K562 (cell line): Measurements from ENCODE around the gene COQ3. TPM values are rescaled to one million over a fixed set of nuclear protein-coding genes. Genes with fewer than 3 reads are reported as not detected.

Experiments used
- CBX3 ChIP-seq, 2 experiments: IDR thresholded peaks; 1 replicate in 1 of 2; 2 replicates in 1 of 2; pipeline ENCODE4 v1.6.1; 2012; ENCODE audit warnings: inconsistent platforms in 2 of 2, low read length in 2 of 2, borderline replicate concordance in 1 of 2, control low read depth in 1 of 2
- CTBP1 ChIP-seq: fragments of 450-650 bp; IDR thresholded peaks from 2 replicates; pipeline ENCODE4 v1.6.1; 2016; ENCODE audit warnings: borderline replicate concordance
- CTCFL ChIP-seq: IDR thresholded peaks from 2 replicates; pipeline ENCODE4 v1.6.1; 2011; ENCODE audit warnings: borderline replicate concordance, low read depth, mild to moderate bottlenecking, moderate library complexity, low read length; ENCODE audit not compliant: insufficient read depth, poor library complexity, severe bottlenecking
- HDAC8 ChIP-seq: fragments of 450-650 bp; IDR thresholded peaks from 2 replicates; pipeline ENCODE4 v1.6.1; 2016; ENCODE audit warnings: mild to moderate bottlenecking, missing genetic modification characterization, moderate library complexity, missing compliant biosample characterization
- HEY1 ChIP-seq: fragments of 250-450 bp; sonication (Bioruptor Pico); IDR thresholded peaks from 2 replicates; pipeline ENCODE4 v1.5.0; 2020; ENCODE audit warnings: mild to moderate bottlenecking, moderate library complexity, borderline replicate concordance
- IRF2 ChIP-seq: sonication (generic); formaldehyde crosslinking; IDR thresholded peaks from 2 replicates; pipeline ENCODE4 v1.8.1; 2022; ENCODE audit warnings: mild to moderate bottlenecking, missing genetic modification reagents
- JUN ChIP-seq, 2 experiments: sonication (generic) in 1 of 2; formaldehyde crosslinking in 1 of 2; IDR thresholded peaks; 2 replicates each; pipeline versions ENCODE4 v1.6.1 to v1.8.0; 2012 to 2022; ENCODE audit warnings: borderline replicate concordance in 2 of 2, mild to moderate bottlenecking in 2 of 2, improper control_type of control experiment in 1 of 2, low read depth in 1 of 2, low read length in 1 of 2, missing genetic modification reagents in 1 of 2
- KDM1A ChIP-seq, 2 experiments: fragments of 450-650 bp; IDR thresholded peaks; 2 replicates each; pipeline ENCODE4 v1.6.1; 2016; ENCODE audit warnings: mild to moderate bottlenecking in 2 of 2
- KDM4B ChIP-seq, 2 experiments: fragments of 450-650 bp in 1 of 2; sonication (generic) in 1 of 2; IDR thresholded peaks; 2 replicates each; pipeline ENCODE4 v1.6.1; 2016 to 2017; ENCODE audit warnings: borderline replicate concordance in 2 of 2, antibody characterized with exemption in 1 of 2, low read depth in 1 of 2, mild to moderate bottlenecking in 1 of 2
- KHSRP ChIP-seq: fragments of 450-650 bp; IDR thresholded peaks from 2 replicates; pipeline ENCODE4 v1.6.1; 2017
- MAZ ChIP-seq, 2 experiments: fragments of 450-650 bp in 1 of 2; sonication (generic) in 1 of 2; formaldehyde crosslinking; IDR thresholded peaks in 1 of 2; conservative IDR thresholded peaks in 1 of 2; 2 replicates each; pipeline versions ENCODE4 v1.4.0 to v1.5.0; 2020; ENCODE audit warnings: mild to moderate bottlenecking in 1 of 2, missing genetic modification reagents in 1 of 2
- MBD1 ChIP-seq: fragments of 250-450 bp; sonication (Bioruptor Pico); IDR thresholded peaks from 2 replicates; pipeline ENCODE4 v1.8.0; 2022; ENCODE audit warnings: inconsistent platforms
- PPARD ChIP-seq: fragments of 250-450 bp; sonication (Bioruptor Pico); IDR thresholded peaks from 2 replicates; pipeline ENCODE4 v1.8.0; 2022; ENCODE audit warnings: inconsistent platforms, mild to moderate bottlenecking, moderate library complexity
- RBM25 ChIP-seq: fragments of 200-400 bp; formaldehyde crosslinking; IDR thresholded peaks from 2 replicates; pipeline ENCODE4 v1.6.1; 2018; ENCODE audit warnings: low read length, low read depth, moderate library complexity; ENCODE audit not compliant: severe bottlenecking
- SAFB ChIP-seq: fragments of 200-400 bp; formaldehyde crosslinking; IDR thresholded peaks from 2 replicates; pipeline ENCODE4 v1.6.1; 2017; ENCODE audit warnings: low read depth, low read length, borderline replicate concordance
- SMC3 ChIP-seq: conservative IDR thresholded peaks from 2 replicates; pipeline ENCODE4 v1.6.1; 2011; ENCODE audit warnings: low read depth, low read length, improper control_type of control experiment; ENCODE audit not compliant: insufficient read depth
- ZBTB33 ChIP-seq: sonication (generic); formaldehyde crosslinking; IDR thresholded peaks from 2 replicates; pipeline ENCODE4 v1.8.1; 2023; ENCODE audit warnings: mild to moderate bottlenecking, missing genetic modification reagents
- ZNF316 ChIP-seq: fragments of 450-650 bp; IDR thresholded peaks from 2 replicates; pipeline ENCODE4 v1.6.1; 2016
- polyA plus RNA-seq, 8 experiments: library from polyadenylated mRNA; depleted of rRNA in 4 of 8; stranded (reverse) in 5 of 8; unstranded in 3 of 8; fragments of >200 nt; fragmentation: Nextera tagmentation in 2 of 8; fragmentation: Illumina TruSeq in 1 of 8; extraction: Ambion mirVana in 2 of 8; extraction: Trizol in 1 of 8; gene quantifications; 2 replicates each; pipeline versions ENCODE4 v1.2.1 to v1.2.3, GENCODE V29; 2011 to 2014; ENCODE audit warnings: inconsistent platforms in 1 of 8, missing spikeins in 1 of 8
- total RNA-seq, 7 experiments: library from RNA; depleted of rRNA in 6 of 7; stranded (reverse); fragments of >200 nt in 6 of 7; fragmentation: Illumina TruSeq in 2 of 7; extraction: Trizol in 2 of 7; gene quantifications; 2 replicates each; pipeline versions ENCODE4 v1.2.1 to v1.2.3, GENCODE V29; 2011 to 2021; ENCODE audit warnings: low replicate concordance in 1 of 7
- TF ChIP-seq, protein P1 (sequence below): fragments of 250-450 bp; sonication (Bioruptor Pico); IDR thresholded peaks from 2 replicates; pipeline ENCODE4 v1.6.1; 2021; ENCODE audit warnings: mild to moderate bottlenecking

COQ3 gene
- total and polyA plus RNA-seq, 9 of the 15 experiments (the other 6 are each of a cell fraction or from before 2014, with no cell fraction given), result 16.9 to 137 (median 33.9) TPM

DNA sequence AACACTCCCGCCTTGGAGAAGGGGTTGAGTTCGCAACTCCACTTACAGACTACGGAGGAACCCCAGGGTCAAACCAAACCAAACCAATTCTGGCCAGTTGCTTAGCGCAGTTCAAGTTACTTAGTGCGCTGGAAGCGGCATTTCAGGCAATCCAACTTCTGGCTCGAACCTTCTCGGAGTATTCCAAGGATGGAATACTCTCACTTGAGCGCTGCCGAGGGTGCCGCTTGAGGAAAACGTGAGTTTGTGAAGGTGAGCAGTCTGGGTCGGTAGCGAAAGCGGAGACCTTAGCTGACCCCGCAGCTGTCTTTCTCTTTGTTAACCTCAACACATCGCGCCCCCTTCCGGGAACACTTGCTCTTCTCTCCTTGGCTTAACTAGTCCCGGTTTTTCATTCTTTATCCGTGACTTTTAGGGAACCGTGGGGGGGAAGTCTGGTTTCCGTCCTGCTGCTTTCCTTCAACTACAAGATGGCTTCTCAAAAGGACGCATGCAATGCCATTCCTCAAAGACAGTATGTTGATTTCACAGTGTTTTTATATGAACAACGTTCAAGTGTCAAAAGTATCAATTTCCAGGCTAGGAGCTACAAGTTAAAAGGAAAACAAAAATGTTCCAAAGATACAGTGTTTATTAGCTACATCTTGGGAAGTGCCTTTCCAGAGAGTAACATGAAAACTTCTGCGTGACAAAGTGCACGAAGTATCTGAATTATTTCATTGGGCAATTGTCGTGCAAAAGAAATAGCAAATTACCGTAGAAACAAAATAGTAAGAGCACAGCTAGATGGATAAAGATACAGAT lies 31.9 kb upstream of the COQ3 start (continued):
- 0 out of 2 replicates have a peak, but pooled peaks have one; percentile 34 for TF ChIP-seq ZBTB33 (CRISPR knock-in tag)
- TF ChIP-seq, protein P1, sequence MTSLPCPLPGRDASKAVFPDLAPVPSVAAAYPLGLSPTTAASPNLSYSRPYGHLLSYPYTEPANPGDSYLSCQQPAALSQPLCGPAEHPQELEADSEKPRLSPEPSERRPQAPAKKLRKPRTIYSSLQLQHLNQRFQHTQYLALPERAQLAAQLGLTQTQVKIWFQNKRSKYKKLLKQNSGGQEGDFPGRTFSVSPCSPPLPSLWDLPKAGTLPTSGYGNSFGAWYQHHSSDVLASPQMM, result no peak
- no peak for TF ChIP-seq RBM25
- no peak for TF ChIP-seq HEY1
- TF ChIP-seq KHSRP, result no peak
- TF ChIP-seq SMC3, result peak; percentile 43; the same call in 1 of the 2 replicates
- 0 out of 4 replicates have a peak, but pooled peaks of 1 of the 2 experiments have one; percentile 10 for TF ChIP-seq MAZ (CRISPR knock-in tag; conservative IDR thresholded peaks at IDR 0.05 in 1 of 2, IDR thresholded peaks at IDR 0.05 in 1 of 2)
- no peak for TF ChIP-seq JUN (IDR thresholded peaks at IDR 0.05; ENCODE audit: borderline replicate concordance, low read depth, low read length)
- no peak for TF ChIP-seq JUN (CRISPR knock-in tag; IDR thresholded peaks at IDR 0.05; ENCODE audit: borderline replicate concordance)
- no peak for TF ChIP-seq ZNF316
- peak; percentile 77 for TF ChIP-seq CTCFL
- TF ChIP-seq KDM1A (IDR thresholded peaks at IDR 0.05), result no peak
- no peak for TF ChIP-seq KDM4B (IDR thresholded peaks at IDR 0.05; ENCODE audit: borderline replicate concordance in 2 of 2, low read depth in 1 of 2)
- TF ChIP-seq CTBP1, result peak; percentile 36; the same call in 1 of the 2 replicates
- TF ChIP-seq CBX3 (IDR thresholded peaks at IDR 0.05; ENCODE audit: borderline replicate concordance in 1 of 2, low read length in 2 of 2), result no peak
- TF ChIP-seq PPARD (CRISPR knock-in tag), result no peak
- no peak for TF ChIP-seq SAFB
- TF ChIP-seq IRF2 (CRISPR knock-in tag), result no peak
- TF ChIP-seq HDAC8, result no peak
- TF ChIP-seq MBD1 (CRISPR knock-in tag), result no peak
